Glomerular endothelial cell (primary cell): ENCODE results near the gene MRPL51. TPM values are rescaled to one million over a fixed set of nuclear protein-coding genes. Genes with fewer than 3 reads are reported as not detected.

ENCODE experiments used
- DNase-seq: peaks from one replicate; pipeline ENCODE4 v3.0.0-alpha.2; 2011; ENCODE audit warnings: low read depth, low spot score; ENCODE audit errors: extremely low read depth
- total RNA-seq: library from RNA; depleted of rRNA; stranded (reverse); fragments of >200 nt; gene quantifications from 2 replicates; pipeline ENCODE4 v1.2.3, GENCODE V29; 2015

MRPL51 gene
- total RNA-seq, 1 donor from 2014 or later, result 86.1 TPM

GRCh38 chr12:6462234-6462995 lies 30.6 kb downstream of the MRPL51 start:
- DNase-seq, result no peak

GRCh38 chr12:6461401-6462233 lies 31.4 kb downstream of the MRPL51 start:
- no peak for DNase-seq

GRCh38 chr12:6460751-6461371 lies 32.2 kb downstream of the MRPL51 start:
- DNase-seq, result no peak

GRCh38 chr12:6459004-6459337 lies 34.1 kb downstream of the MRPL51 start:
- DNase-seq, result no peak

- no peak for DNase-seq
Observed at GRCh38 chr12:6458281-6459003, 34.6 kb downstream of the MRPL51 start.

DNA sequence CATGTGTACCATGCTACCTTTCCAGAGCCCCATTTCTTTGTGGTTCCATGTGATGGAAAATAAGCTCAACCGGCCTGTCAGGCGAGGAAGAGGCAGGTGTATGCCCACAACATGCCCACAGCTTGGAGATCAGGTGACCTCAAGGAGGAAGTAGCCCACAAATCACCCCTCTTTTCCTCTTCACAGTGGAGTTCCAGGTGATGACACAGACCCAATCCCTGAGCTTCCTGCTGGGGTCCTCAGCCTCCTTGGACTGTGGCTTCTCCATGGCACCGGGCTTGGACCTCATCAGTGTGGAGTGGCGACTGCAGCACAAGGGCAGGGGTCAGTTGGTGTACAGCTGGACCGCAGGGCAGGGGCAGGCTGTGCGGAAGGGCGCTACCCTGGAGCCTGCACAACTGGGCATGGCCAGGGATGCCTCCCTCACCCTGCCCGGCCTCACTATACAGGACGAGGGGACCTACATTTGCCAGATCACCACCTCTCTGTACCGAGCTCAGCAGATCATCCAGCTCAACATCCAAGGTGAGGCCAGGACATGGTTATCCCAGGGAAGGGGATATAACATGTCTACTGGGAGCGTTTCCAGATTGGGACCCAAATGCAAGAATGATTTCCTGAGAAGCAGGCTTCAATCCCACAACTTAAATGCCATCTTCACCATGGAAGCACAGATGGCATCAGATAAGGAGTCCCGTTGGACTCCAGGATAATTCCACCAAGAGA lies 35.7 kb downstream of the MRPL51 start:
- DNase-seq, result no peak

- DNase-seq, result no peak
Observed at GRCh38 chr12:6452944-6453630, 40.0 kb downstream of the MRPL51 start.

GRCh38 chr12:6452245-6452943 lies 40.7 kb downstream of the MRPL51 start:
- no peak for DNase-seq

- DNase-seq, result no peak
Observed at GRCh38 chr12:6451348-6452244, 41.5 kb downstream of the MRPL51 start, which contains the start of gene TAPBPL. TAPBPL (plus strand) TSS chr12:6452042; CDS start chr12:6452249, 207 bp downstream.

DNA sequence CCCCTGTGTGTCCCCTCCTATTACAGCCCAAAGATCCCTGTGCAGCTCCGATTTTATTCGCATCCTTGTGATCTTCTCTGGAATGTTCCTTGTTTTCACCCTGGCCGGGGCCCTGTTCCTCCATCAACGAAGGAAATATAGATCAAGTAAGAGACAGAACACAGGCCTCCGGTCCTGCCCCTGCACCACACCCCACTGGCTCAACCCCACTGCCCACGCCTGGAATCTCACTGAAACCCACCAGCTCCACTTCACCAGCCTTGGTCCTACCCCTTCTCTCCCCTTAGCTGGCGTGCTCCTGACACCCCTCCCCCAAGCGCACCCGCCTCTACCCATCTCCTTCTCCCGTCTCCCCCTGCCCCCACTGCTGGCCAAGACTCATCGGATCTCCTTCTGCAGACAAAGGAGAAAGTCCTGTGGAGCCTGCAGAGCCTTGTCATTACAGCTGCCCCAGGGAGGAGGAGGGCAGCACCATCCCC lies 42.2 kb downstream of the MRPL51 start:
- no peak for DNase-seq

DNA sequence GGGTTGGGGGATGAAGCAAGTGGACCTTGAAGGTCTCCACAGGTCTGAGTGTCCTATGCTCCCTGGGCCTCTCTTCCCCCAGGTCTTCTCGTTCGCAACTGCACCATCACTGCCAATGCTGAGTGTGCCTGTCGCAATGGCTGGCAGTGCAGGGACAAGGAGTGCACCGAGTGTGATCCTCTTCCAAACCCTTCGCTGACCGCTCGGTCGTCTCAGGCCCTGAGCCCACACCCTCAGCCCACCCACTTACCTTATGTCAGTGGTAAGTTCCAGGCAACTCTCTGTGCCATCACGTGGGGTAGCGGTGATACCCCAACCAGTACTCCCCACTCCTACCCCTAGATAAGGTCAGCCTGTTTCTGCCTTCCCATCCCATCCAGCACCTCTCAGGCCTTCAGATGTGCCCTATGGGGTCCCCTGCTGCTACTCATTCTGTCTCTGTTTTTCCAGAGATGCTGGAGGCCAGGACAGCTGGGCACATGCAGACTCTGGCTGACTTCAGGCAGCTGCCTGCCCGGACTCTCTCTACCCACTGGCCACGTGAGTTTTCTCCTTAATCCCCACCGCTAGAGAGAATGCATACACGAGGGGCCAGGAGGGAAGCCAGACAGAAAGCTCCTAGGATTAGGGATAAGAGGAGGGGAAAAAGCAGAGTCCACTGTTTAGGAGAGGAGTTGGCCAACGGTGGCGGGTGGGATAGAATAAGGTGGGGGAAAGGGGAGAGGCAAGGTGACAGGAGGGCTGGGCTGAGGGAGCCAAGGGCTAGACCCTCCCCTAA lies 42.8 kb downstream of the MRPL51 start:
- no peak for DNase-seq

DNA sequence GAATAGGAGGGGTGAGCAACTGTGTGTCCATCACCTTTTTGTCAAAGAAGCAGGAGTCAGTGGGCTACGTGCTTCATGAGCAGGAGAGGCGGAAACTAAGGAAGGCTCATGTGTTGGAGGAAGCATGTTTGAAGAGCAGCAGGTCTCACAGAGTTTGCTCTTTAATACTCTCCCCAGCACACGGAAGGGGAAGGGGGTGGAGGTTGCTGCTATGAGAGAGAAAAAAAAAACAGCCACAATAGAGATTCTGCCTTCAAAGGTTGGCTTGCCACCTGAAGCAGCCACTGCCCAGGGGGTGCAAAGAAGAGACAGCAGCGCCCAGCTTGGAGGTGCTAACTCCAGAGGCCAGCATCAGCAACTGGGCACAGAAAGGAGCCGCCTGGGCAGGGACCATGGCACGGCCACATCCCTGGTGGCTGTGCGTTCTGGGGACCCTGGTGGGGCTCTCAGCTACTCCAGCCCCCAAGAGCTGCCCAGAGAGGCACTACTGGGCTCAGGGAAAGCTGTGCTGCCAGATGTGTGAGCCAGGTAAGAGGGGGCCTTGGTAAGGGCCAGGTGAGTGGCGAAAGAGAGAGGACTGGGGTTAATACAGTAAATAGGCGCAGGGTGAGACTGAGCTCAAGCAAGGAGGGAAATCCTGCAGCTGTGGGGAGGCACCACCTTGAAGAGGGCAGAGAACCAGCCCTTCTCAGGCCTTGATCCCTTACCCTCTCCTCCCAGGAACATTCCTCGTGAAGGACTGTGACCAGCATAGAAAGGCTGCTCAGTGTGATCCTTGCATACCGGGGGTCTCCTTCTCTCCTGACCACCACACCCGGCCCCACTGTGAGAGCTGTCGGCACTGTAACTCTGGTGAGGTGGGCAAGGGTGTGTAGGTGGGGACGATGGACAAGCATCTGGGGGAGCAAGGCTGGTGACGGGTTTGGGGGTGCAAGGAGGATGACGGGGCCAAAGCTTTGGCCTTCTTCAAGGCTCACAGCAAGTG lies 48.1 kb downstream of the MRPL51 start, which contains the start of gene CD27:
Gene CD27 (plus strand): TSS at position 252 of the 985 bp plus-strand sequence. CDS start 141 bp downstream, at position 393.
- no peak for DNase-seq

DNA sequence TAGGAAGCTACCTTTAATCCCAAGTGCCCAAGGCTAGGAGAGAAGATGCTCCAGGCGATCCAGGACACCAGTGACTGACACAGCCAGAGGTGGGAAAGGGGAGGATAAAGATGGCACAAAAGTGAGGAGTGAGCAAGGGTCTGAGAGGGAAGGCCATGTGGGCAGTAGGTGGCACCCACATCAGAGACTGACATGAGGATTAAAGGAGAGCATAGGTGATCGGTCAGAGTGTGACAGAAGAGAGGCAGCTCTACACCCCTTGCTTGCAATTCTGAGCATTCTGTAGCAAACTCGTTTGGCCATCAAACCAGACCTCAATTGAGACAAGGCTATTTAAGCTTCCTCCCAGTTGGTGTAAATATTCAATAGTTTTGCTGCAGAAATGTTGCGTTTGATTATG lies 49.0 kb downstream of the MRPL51 start:
- no peak for DNase-seq

DNA sequence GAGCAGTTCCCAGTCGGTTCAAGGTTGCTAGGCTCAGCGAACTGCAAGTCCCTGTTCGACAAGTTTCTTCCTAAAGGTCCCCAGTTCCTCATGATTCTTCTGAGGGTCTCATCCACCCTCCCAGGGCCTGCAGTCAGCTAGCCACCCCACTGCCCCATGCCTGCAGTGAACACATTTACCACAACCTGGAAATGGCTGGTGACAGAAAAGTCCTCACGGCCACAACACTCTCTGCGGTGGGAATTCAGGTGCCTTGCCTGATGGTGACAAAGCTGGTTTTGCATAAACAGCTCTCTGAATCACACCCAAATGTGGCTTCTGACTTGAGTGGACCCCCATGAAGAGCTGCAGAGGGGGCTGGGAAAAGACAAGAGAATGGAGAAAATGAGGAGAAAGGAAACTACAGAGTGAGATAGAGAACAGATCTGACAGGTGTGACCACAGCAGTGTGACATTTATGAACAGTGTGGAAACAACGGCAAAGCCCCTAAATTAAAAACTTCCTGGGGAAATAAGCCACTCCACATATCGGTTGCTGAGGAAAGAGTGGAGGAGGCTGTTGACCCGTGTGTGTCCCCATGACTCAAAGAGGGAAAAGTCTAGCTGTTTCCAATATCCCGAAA lies 49.6 kb downstream of the MRPL51 start:
- DNase-seq, result no peak

DNA sequence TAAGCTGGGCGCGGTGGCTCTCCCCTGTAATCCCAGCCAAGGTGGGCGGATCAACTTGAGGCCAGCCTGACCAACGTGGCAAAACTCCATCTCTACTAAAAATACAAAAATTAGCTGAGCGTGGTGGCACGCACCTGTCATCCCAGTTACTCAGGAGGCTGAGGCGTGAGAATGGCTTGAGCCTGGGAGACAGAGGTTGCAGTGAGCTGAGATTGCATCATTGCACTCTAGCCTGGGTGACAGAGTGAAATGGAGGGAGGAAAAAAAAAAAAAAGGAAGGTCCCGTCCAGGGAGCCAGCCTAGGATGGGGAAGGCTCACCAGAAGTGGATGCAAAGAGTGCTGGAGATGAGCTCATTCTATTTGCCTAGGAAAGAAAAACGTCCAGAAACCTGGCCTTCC lies 50.2 kb downstream of the MRPL51 start:
- no peak for DNase-seq
